ENCODE data around the gene DDX51. TPM values are rescaled to one million over a fixed set of nuclear protein-coding genes. Genes with fewer than 3 reads are reported as not detected.

Gene DDX51
- total RNA-seq, 1 donor from 2014 or later = 28.1 TPM

DNA sequence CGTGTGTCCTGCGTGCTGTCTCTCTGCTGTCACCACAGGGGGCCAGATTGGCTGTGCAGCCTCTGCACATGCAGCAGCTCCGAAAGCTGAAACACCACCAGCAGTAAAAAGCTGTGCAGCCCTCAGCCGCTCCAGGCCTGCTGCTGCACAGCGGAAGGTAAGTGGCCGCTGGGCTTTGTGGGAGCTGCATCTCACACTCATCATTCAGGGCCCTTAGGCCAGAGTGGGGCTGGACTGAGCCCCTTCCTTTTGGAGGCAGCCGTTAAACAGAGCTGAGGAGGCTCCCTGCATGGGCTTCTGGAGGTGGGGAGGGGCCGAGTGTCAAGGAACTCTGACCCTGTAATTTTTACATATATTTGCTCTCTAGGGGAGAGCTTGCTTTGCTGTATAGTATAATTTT lies 17.1 kb downstream of the DDX51 start:
- Mint-ChIP-seq H3K9me3 (ENCODE audit: low read depth) (peaks cover 9% of the 10 kb centered on the region), H3K4me1 (ENCODE audit: low read depth) (no peaks in the 10 kb centered on the region), H3K4me3 (ENCODE audit: low read depth) (no peak overlapping the region), H3K27ac (no peak overlapping the region), H3K27me3 (no peaks in the 10 kb centered on the region), H3K36me3 (ENCODE audit: insufficient read depth) (peaks cover 53% of the 10 kb centered on the region)
- no peak for DNase-seq (ENCODE audit: low spot score, unreplicated experiment)
- TF ChIP-seq, protein P1, sequence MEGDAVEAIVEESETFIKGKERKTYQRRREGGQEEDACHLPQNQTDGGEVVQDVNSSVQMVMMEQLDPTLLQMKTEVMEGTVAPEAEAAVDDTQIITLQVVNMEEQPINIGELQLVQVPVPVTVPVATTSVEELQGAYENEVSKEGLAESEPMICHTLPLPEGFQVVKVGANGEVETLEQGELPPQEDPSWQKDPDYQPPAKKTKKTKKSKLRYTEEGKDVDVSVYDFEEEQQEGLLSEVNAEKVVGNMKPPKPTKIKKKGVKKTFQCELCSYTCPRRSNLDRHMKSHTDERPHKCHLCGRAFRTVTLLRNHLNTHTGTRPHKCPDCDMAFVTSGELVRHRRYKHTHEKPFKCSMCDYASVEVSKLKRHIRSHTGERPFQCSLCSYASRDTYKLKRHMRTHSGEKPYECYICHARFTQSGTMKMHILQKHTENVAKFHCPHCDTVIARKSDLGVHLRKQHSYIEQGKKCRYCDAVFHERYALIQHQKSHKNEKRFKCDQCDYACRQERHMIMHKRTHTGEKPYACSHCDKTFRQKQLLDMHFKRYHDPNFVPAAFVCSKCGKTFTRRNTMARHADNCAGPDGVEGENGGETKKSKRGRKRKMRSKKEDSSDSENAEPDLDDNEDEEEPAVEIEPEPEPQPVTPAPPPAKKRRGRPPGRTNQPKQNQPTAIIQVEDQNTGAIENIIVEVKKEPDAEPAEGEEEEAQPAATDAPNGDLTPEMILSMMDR (IDR thresholded peaks at IDR 0.05; ENCODE audit: unreplicated experiment) = no peak

DNA sequence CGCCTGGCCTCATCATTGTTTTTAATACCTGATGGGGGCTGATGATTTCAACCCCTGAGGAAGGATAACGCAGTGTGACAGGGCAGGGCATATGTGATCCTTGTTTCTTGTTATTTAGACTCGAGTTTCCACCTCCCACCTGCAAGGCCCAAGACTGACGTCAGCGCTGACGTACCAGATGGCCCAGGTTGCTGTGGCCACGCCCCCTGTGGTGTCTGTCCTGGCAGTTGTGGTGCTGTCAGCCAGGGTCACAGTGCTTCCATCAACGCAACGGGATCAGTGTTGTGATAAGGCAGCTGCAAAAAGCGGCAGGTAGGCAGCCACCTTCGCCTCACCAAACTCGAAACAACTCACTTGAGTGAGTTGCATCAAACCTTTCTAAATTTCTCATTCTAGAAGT lies 18.4 kb downstream of the DDX51 start:
- H3K4me1 Mint-ChIP-seq (ENCODE audit: low read depth) = no peaks in the 10 kb centered on the region
- H3K4me3 Mint-ChIP-seq (ENCODE audit: low read depth) = no peak overlapping the region
- peaks cover 9% of the 10 kb centered on the region for H3K9me3 Mint-ChIP-seq (ENCODE audit: low read depth)
- peaks cover 53% of the 10 kb centered on the region for H3K36me3 Mint-ChIP-seq (ENCODE audit: insufficient read depth)
- no peak for DNase-seq (ENCODE audit: low spot score, unreplicated experiment)
- TF ChIP-seq, protein P1 (IDR thresholded peaks at IDR 0.05; ENCODE audit: unreplicated experiment) = no peak
- no peaks in the 10 kb centered on the region for H3K27me3 Mint-ChIP-seq
- no peak overlapping the region for H3K27ac Mint-ChIP-seq

DNA sequence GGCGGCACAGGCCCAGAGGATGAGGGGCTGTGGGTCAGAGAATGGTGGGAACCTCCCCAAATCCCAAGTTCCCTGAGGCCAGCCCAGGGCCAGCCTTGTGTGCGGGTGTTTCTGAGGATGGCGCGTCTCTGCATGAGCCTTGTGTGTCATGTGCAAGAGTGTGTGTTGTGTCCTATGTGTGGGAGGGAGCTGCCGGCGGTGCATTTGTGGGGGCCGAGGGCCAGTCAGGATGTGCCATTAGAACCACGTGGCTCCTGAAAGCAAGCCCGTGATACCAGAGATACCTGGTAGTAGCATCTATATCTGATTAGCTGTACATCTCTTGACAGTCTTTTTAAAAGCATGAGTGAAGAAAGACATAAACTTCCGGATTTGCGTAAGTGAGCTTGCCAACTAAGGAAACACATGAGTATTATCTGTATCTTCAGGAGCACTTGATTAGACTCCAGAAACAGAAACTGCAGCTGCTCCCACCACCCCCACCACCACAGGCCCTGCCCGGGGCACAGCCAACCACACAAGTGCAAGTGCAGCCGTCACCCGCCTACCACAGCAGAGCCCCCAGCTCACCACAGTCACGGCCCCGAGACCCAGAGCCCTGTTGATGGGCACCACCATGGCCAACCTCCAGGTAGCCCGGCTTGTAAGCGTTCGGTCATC lies 19.2 kb downstream of the DDX51 start:
- peaks cover 52% of the 10 kb centered on the region for H3K36me3 Mint-ChIP-seq (ENCODE audit: insufficient read depth)
- peaks cover 9% of the 10 kb centered on the region for H3K9me3 Mint-ChIP-seq (ENCODE audit: low read depth)
- DNase-seq (ENCODE audit: low spot score, unreplicated experiment) = no peak
- no peak overlapping the region for H3K27ac Mint-ChIP-seq
- H3K4me1 Mint-ChIP-seq (ENCODE audit: low read depth) = no peaks in the 10 kb centered on the region
- H3K27me3 Mint-ChIP-seq = no peaks in the 10 kb centered on the region
- TF ChIP-seq, protein P1 (IDR thresholded peaks at IDR 0.05; ENCODE audit: unreplicated experiment) = no peak
- H3K4me3 Mint-ChIP-seq (ENCODE audit: low read depth) = no peak overlapping the region

DNA sequence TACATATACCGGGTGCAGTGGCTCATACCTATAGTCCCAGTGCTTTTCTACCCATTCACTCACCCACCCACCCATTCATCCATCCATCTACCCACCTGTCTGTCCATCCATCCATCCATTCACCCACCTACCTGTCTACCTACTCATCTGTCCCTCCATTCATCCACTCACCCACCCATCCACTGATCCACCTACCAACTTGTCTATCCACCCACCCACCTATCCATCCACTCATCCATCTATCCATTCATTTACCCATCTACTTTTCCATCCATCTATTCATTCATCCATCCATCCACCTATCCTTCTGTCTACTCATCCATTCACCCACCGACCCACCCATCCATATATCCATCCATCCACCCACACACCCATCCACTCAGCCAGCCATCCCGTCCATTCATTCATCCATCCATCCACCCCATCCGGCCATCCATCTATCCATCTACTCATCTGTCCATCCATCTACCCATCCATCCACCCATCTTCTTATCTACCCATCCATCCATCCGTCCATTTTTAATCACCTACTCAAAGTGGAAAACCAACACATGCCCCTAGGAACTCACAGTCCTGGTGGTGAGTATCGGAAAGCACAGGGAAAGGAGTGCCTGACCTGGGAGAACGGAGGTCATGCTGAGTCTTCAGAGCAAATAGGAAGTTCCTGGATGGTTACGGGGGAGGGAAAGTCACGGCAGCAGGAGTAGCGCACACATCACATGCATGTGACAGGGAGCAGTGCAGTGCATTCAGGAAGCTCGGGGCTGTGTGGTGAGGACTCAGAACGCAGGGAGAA lies 20.0 kb downstream of the DDX51 start:
- peaks cover 49% of the 10 kb centered on the region for H3K36me3 Mint-ChIP-seq (ENCODE audit: insufficient read depth)

DNA sequence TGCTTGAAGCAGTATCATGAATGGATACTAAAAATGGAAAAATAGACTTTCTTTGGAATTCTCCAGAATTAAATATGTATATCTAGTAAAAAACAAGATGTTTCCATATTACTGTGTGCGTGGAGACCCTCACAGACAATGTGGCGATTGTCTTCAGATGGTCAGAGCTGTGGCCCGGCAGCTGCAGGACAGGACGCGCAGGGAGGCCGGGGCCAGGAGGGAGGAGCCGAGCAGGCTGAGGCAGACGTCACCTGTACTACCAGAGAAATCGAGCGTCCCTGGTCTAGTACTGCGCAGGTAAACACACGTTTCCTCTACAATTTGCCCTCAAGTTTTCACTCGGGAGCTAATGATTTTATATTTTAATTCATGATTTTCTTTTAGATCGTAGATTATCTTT lies 22.8 kb downstream of the DDX51 start:
- Mint-ChIP-seq H3K36me3 (ENCODE audit: insufficient read depth) (peaks cover 23% of the 10 kb centered on the region), H3K27ac (no peak overlapping the region), H3K9me3 (ENCODE audit: low read depth) (no peaks in the 10 kb centered on the region), H3K4me3 (ENCODE audit: low read depth) (no peak overlapping the region), H3K27me3 (no peaks in the 10 kb centered on the region), H3K4me1 (ENCODE audit: low read depth) (no peaks in the 10 kb centered on the region)
- TF ChIP-seq, protein P1 (IDR thresholded peaks at IDR 0.05; ENCODE audit: unreplicated experiment) = no peak
- no peak for DNase-seq (ENCODE audit: low spot score, unreplicated experiment)

More for the DNA sequence above, 20.0 kb downstream of the DDX51 start:
- Mint-ChIP-seq H3K9me3 (ENCODE audit: low read depth) (peaks cover 9% of the 10 kb centered on the region), H3K4me3 (ENCODE audit: low read depth) (no peak overlapping the region), H3K4me1 (ENCODE audit: low read depth) (no peaks in the 10 kb centered on the region), H3K27ac (no peak overlapping the region), H3K27me3 (no peaks in the 10 kb centered on the region)
- no peak for DNase-seq (ENCODE audit: low spot score, unreplicated experiment)
- TF ChIP-seq, protein P1 (IDR thresholded peaks at IDR 0.05; ENCODE audit: unreplicated experiment) = no peak
